Hypothalamus (tissue), 51 donors: ENCODE results near the gene MYRF.
A peak's percentile ranks its signal among the peaks of the same experiment; 100 is the strongest.

Experiments used
- DNase-seq, 51 donors: peaks; one replicate each; lab custom pipeline; 2025; lab: John Stamatoyannopoulos, UW

Gene MYRF

DNA sequence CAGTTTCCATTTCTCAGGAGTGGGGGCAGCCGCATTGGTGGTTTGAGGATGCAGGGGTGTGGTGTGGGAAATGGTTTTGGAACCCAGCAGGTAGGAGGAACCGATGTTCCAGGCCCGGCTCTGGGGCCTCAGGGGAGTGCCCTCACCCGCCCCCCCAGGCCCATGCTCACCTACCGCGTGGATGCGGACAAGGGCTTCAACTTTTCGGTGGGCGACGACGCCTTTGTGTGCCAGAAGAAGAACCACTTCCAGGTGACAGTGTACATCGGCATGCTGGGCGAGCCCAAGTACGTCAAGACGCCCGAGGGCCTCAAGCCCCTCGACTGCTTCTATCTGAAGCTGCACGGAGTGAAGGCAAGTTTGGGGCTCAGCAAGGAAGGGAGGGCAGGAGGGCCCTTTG lies 21.4 kb downstream of the MYRF start:
- DNase-seq: no peak

DNA sequence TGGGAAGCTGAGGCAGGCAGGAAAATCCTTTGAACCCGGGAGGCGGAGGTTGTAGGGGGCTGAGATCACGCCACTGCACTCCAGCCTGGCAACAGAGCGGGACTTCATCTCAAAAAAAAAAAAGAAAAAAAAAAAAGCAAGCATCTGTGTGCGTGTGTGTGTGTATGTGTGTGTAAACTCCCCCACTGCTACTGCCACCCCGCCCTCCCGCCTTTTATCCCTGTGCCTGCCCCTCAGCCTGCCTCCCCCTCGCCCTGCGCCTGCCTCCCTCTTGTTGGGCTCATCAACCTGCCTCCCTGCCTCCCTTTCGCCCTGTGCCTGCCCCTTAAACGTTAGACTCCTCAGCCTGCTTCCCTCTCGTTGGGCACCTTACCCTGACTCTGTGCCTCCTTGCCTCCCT lies 22.0 kb downstream of the MYRF start:
- DNase-seq: no peak

DNA sequence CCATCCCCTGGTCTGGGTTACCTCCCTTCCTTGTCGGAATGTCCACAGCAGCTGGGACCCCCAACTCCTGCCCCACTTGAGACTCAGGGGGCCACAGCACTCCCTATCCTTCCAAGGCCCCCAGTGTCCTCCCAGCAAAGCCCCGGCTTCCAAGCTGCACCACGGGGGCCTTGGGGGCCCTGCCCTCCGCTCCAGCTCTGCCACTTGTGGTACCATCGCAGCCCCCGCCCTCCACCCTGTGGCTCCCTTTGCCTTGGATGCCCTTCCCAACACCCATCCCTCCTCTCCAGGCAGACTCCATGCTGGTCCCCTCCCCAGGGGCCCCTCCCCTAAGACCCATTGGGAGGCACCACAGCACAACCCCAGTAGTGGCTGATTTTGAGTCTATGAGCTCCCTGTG lies 22.7 kb downstream of the MYRF start:
- DNase-seq: no peak

DNA sequence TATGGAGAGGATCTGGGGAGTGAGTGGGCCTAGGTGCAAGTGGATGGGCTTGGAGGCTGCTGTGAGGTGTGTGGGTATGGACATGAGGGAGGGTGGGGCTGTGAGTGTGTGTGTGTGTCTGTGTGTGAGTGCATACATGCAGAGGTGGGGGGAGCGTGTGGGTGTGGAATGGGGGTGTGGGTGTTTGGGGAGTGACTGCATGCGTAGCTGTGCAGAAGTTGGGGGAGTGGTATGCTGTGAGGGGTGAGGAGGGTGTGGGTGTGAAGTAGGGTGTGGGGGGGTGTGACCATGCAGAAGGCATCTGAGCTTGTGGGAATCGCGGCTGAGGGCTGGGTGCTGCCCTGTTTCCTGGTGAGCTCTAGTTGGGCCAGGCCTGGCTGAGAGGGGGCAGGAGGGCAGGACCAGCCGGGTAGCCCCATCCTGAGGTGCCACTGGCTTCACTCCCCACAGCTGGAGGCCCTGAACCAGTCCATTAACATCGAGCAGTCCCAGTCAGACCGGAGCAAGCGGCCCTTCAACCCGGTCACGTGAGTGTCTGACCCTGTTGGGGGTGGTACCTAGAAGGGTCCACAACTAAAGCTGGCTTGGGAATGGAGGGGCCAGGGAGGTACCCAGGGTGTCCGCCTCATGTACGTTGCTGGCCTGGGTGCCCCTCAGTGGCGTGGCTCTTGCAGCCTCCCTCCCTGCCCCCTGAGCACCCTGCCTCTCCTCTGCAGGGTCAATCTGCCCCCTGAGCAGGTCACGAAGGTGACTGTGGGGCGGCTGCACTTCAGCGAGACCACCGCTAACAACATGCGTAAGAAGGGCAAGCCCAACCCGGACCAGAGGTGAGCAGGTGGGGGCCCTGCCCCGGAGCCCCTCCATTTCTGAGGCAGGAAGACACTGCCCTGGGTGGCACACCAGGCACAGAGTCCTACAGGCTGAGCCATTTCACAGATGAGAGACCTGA lies 23.4 kb downstream of the MYRF start:
- DNase-seq: no peak

DNA sequence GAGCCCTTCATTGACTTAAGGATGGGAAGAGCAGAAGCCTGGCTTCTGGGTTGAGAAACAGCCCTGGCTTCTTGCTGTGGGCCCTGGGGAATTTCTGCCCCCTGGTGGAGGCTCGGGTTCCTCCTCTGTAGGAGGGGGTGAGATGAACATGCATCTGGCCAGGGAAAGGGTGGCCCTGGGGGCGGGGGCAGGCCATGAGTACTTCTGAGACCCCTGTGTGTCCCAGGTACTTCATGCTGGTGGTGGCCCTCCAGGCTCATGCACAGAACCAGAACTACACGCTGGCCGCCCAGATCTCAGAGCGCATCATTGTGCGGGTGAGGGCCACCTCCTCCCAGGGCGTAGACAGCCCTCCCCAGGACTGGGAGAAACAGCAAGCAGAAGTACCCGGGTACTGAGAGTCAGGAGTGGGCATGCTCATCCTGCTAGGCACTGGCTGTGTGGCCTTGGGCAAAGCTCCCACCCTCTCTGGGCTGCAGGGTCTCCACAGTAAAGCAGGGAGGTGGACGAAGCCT lies 24.2 kb downstream of the MYRF start:
- DNase-seq: peak in 29 of 51 donors; percentile 16 to 73 (median 37)

DNA sequence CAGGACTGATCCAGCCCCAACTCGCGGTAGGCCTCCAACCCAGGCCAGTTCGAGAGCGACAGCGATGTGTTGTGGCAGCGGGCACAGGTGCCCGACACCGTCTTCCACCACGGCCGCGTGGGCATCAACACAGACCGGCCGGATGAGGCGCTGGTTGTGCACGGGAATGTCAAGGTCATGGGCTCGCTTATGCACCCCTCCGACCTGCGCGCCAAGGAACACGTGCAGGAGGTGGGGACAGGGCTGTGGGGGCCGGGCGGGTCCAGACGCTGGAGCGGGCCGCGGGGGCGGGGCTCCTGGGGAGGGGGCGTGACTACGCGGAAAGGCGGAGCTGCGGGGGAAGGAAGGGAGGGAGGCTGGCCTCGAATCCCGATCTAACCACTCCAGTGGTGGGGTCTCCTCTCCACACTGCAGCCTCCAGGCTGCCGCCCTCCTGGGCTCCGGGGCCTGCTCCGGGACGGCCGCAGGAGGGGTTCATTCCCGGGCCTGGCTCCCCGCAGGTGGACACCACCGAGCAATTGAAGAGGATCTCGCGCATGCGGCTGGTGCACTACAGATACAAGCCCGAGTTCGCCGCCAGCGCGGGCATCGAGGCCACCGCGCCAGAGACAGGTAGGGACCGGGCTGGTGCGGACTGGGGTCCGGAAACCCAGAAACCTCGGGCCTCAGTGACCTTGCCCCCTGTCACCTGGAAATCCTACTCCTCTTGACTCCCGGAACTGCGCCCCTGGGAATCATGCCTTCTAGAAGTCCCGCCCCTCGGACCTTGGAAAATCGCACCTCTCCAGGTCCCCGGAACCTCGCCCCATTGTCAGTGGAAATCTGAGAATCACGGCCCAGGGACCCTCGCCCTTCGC lies 25.0 kb downstream of the MYRF start:
- peak in 21 of 51 donors; percentile 15 to 59 (median 31) for DNase-seq

DNA sequence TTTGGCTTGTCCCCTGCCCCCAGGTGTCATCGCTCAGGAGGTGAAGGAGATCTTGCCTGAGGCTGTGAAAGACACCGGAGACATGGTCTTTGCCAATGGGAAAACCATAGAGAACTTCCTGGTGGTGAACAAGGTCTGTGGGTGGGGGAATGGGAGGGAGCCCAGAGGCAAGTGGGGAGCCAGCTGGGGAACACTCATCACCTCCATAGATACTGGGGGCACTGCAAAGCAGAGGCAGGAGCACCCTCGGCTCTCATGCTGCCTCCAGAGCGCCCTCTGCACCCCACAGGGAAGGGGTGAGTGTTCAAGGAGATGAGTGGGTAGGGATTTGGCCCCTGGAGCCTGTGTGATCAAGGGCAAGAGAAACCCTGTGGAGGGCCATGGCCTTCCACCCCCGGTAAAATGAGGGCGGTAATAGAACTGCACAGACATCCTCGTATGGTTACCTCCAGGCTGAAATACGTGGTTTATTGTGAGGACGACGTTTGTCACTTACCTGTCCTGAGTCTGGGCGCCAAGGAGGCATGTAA lies 26.0 kb downstream of the MYRF start:
- DNase-seq: no peak

DNA sequence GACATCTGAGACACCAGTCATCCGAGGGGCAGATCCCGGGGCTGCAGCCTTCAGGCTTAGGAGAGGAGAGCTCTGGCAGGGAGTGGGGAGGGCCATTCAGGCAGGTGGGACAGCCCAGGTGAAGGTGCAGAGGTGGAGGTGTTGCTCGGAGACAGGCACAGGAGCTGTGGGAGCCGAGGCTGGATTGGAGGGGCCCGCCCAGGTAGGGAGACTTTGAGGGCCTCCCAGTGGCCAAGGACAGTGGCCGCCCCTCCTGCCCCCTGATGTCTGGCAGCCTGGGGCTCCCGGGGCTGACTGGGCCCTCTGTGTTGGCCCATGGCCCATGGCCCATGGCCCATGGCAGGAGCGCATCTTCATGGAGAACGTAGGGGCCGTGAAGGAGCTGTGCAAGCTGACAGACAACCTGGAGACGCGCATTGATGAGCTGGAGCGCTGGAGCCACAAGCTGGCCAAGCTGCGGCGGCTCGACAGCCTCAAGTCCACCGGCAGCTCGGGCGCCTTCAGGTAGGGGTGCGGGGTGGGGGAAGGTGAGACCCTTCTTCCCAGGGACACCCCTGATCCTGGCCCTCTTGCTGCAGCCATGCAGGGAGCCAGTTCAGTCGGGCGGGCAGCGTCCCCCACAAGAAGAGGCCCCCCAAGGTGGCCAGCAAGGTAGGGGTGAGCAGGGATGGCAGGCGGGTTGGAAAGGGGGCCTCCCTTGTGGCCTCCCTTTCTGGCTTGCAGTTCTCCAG lies 26.6 kb downstream of the MYRF start:
- DNase-seq: no peak

DNA sequence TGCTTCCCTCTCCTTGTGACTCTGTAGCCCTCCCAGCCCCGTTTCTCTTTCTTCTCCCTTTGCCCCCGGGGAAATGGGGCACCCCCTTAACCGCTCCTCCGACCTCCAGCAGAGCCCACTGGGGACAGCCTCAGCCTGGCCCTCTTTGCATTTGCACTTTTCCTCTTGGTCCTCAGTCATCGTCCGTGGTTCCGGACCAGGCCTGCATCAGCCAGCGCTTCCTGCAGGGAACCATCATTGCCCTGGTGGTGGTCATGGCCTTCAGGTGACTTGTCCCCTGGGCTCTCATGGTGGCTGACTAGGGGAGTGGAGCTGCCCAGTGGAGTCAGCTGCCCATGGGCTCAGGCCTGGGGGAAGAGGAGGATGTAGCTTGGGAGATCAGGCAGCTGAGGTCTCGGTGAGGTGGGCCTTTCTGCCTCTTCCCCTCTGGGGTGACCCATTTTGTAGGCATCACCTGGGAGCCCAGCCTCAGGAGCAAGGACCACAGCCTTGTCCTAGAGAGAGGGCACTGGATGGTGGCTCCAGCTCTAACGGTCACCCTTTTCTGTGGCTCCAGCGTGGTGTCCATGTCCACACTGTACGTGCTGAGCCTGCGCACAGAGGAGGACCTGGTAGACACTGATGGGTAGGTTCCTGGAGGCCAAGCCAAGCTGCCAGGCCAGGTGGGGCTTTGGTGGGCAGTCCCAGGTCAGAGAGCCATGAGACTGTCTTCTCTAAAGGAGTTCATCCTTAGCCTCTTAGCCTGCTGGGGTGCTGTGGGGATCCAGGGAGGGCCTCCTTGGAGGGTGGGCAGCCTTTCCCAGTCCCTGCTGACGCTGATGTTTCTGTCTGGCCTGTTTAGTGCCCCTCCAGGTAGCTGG lies 27.5 kb downstream of the MYRF start:
- no peak for DNase-seq

DNA sequence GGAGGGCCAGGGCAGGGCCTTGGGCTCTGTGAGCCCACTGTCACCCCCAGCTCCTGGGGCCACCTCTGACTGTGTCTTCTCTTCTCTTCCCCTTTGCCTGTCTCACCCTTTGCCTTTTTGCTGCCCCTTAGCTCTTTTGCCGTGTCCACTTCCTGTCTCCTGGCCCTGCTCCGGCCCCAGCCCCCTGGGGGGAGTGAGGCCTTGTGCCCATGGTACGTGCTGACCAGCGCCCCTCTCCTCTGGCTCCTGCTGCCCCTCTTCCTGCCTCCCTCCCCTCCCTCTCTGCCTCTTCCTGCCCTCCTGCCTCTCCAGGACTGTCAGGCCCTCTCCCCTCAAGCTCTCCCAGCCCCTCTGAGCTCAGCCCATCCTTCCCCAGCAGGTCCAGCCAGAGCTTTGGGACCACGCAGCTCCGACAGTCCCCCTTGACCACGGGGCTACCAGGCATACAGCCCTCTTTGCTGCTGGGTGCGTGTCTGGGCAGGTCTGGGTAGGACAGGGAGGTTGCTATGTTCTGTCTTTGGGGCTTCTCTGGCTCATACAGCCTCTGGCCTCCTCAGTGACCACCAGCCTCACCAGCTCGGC lies 28.2 kb downstream of the MYRF start:
- no peak for DNase-seq

DNA sequence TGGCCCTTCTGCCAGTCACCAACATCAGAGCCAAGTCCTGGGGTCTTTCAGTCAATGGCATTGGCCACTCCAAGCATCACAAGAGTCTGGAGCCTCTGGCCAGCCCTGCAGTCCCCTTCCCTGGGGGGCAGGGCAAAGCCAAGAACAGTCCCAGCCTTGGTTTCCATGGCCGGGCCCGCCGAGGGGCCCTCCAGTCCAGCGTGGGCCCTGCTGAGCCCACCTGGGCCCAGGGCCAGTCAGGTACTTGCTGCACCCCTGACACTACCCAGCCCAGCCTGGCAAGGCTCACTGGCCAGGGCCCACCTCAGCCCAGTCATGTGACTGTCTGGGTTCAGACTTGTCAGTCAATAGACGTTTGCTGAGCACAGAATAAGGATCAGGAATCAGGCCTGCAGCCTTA lies 29.1 kb downstream of the MYRF start:
- DNase-seq: no peak

DNA sequence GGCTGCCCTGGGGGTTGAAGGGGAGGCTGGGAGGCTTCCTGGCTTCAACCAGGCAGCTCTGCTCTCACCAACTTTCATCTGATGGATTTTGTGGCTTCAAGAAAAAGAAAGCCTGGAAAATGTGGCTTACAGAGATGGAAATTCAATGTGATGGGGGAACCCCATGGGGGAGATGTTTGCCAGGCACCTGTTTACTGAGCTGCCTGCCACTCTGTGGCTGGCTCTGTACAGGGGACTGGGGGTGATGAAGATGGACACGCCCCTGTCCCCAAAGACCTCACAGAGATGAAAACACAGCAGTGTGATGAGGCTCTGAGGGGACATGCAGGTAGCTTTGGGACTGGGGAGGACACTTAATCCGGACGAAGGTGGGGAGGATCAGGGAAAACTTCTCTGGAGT lies 29.9 kb downstream of the MYRF start:
- DNase-seq: no peak

DNA sequence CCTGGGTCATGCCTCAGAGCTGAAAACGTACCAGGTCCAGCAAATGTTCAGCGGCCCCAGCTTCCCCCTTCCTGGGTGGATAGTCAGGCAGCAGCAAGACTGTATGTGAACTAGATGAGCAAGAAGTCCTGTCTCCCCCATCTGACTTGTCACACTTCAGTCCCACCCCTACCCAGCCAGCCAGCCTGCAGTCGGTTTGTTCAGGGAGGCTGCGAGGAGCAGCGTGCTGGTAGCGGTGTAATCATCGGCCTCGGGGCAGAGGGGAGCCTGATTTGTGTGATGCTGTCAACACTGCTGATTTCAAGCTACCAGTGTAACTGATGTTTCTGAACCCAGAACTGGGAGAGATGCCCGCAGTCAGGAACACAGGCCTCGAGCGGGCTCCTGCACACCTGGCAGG lies 30.4 kb downstream of the MYRF start:
- no peak for DNase-seq

DNA sequence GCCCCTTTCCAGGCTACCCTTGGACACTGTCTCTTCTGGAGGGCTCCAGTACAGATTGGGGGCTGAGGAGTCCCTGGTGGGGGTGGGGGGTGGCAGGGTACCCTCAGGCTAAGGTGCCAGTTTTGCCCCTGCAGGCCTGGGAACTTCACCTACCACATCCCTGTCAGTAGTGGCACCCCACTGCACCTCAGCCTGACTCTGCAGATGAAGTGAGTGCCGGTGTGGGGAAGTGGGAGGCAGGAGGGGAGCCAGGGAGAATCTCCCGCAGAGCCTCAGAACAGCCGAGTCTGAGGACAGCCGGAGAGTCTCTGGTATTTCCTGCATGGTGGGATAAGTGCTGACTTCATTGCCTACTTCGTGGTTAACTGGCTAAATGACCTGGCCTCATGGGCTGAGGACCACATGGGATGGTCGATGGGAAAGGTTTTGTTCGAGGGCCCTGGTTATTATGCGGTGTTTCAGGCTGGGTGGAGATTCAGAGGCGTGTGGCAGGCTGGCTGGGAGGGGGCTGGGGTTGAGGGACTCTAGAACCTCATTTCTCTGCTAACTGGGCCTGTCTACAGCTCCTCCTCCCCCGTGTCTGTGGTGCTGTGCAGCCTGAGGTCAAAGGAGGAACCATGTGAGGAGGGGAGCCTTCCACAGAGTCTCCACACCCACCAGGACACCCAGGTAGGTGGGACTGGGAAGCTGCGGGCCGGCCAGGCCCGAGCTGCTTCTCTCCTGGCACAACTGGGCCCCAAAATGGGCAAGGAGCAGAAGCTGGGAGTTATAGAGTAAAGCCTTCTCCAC lies 31.5 kb downstream of the MYRF start:
- no peak for DNase-seq

DNA sequence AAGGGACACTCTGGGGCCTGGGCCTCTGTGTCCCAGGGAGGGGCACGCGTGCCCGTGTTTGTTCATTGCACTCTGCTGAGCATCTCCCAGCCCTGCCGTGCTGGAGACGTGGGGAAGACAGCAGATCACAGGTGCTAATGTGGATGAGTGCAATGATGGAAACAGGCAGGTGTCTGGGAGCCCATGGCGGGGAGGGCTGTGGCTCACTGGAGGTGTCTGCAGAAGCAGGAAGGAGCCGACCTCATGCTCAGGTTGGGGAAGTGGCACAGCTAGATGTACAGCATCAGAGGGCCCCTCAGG lies 32.0 kb downstream of the MYRF start:
- DNase-seq: no peak

DNA sequence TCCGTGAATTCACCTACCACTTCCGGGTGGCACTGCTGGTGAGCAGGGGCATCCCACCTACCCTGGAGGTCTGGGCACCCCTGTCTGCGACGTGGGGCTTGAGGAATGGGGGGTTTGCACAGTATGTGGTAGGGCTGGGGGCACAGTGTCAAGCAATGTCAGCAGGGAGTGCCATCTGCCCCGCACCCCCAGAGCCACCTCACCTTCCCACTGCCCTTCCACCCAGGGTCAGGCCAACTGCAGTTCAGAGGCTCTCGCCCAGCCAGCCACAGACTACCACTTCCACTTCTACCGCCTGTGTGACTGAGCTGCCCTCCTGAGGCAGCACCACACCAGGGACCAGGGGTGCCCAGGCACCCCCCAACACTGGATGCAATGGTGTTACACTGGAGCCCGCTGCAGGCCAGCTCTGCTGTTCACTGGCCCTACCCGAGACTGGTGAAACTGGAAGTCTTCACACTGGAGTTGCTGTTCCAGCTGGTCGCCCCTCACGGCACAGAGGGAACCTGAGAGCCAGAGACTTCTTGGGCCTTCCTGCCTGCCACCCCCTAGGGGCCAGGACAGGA lies 33.5 kb downstream of the MYRF start:
- DNase-seq: no peak

DNA sequence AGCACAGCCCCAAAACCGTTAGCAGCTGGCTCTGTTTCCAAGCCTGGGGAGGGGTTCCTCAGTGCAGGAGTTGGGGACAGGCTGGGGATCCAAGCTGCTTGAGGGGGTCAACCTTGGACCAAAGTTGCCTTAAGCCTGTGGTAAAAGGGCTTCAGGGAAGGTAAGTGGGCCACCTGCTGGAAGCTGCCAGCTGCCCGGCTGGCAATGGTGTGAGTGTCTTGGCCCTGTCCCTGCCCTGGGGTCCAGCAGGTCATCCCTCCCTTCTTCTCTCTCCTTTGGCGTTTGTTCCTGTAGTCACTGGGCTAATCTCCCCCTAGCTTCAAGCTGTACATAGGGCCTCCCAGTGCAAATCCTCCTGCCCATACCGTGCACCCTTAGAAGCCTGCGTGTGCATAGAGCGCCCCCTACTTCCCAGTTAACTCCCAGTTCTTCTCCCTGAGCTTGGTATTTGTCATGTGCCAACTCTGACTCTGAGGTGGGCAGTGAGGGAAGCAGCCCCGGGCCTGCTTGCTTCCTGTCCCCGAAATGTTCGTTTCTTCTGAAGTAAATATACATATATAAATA lies 35.6 kb downstream of the MYRF start:
- DNase-seq: peak in 30 of 51 donors; percentile 11 to 70 (median 46)
